ENCODE results near the gene C5orf46.

The C5orf46 gene

DNA sequence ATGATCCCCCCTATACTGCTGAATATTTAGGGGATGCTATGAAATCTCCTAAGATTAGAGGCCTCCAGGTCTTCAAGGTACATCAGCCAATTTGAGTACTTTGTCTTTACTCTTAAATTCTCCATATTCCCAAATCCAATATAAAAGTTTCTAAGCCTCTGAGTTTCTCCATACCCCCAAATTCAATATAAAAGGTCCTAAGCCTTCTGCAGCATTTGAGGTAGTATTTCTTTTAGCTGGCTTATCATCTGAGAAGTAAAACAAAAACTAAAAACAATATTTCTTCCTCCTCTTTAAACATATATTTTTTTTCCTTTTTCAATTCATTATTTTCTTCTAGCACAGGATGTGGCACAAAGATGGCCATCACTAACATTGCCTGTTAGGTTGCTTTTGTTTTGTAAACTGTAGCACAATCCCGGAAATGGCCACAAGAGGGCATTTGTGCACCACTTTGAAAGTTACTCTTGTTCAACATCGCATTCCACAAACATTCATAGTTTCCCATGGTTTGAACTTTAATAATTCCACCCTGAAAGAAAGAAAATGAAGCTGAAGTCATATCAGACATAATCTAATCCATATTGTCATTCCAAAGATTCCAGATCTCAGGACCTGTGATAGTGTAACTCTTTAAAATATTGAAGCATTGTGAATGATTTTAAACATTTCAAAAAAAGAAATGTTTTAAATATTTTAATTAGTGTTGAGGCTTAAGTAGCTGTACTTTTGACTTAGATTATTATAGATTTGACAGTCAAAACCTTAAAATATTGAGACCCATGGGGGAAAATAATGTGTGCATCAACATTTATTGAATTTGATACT is 48.8 kb downstream of the C5orf46 start:
- peak; percentile 8 for DNase-seq (ENCODE audit: low read depth)

DNA sequence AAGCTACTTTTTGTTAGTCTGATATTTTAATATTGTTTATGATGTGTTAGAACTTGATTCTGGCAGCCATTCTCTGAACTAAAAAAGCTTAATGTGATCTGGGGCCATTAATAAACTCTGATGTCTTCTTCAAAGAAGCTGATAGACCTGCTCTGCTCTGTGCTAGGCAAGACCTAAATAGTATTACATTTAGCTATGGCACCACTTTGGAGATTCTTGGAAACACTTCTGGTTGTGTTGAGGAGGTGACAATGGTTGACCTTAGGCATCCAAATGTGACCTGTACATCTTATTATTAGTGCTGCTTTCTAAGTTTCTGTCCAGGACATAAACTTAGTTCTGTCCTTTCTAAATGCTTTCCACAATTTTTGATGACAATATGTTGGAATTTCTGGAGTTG is 49.5 kb downstream of the C5orf46 start:
- DNase-seq (ENCODE audit: low read depth) = no peak

DNA sequence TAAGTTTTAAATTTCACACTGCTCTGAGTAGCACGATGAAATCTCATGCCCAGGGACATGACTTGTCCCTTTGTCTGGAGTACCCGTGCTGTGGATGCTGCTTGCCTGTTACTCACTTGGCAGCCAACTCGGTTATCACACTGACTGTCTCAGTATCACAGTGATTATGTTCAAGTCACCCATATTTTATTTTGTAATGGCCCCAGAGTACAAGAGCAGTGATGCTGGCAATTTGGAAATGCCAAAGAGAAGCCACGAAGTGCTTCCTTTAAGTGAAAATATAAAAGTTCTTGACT is 50.6 kb downstream of the C5orf46 start:
- DNase-seq (ENCODE audit: low read depth) = no peak

DNA sequence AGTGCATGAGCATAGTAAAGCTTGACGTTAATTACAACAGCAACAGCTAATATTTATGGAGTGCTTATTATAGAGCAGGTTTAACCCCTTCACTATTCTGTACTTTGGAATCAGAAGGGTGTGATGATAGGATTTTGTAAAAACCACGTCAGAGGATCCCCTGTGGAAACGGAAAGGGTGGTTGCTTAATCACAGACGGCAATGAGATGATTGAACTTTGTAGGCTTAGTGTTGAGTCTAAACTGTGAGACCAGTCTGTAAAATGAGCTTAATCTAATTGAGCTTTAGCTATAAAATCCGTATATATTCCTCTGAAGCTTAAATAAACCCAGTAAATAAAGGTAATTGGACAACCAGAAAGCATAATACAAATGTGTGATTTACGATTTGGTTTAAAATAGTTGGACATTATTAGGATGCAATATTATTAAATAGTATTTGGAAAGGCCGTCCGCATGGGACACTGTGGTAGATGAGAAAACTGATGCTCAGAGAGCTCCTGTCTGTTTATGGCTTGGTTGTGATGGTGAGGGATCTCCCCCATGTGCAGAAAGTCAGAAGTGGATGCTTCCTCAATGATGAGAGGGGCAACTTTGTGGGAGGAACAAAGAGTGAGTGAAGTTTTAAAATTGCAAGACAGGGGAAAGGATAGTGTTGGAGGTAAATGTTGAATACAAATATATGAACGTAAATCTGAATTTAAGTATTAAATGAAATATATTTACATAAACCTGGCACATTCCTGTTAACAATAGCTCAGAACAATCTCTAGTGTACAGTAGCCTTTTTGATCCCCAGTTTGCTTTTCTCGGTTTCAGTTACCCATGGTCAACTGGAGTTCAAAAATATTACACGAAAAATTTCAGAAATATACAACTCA is 51.2 kb downstream of the C5orf46 start:
- DNase-seq (ENCODE audit: low read depth) = no peak

DNA sequence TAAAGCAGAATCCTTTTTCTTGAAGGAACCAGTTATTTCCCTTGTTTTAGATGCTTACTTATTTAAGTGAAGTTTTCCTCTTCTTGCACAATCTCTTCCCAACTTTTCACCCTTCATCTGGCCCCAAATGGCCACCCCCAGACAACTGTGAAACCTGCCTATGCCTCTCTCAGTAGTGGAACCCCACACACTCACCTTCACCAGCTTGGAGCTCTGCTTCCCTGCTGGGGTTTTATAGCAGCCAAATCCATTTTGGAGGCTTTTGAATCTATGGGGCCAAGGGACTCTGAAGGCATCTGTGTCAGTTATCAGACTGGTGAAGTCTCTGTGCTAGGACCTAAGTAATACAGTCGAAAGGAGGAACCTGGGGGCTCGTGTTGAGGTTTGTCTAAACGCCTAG is 52.0 kb downstream of the C5orf46 start:
- no peak for DNase-seq (ENCODE audit: low read depth)

DNA sequence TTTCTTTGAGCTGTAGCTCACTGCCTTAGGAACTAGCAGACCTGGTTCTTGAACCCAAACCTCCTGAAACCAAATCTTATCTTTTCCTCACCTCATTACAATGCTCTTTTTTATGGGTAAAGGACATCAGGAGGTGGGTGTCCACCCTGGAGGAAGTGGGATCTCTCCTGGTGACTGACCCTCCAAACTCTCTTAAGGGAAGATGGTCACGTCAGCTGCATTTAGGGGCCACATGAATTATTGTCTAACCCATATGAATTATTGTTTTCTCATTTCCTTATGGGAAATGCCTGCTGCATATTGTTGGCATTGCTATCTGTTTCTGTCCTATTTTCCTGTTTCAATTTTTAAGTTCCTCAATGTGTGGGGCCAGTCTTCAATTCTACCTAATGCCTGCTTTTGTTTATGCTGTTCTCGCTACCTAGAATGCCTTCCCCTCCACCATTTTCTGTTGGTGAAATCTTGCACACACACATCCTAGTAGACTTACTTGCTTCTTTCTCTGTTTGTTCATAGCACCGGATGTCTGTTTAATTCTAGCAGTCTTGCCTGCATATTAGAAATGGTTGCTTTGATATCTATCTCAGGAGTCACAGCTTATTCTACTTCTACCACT is 52.9 kb downstream of the C5orf46 start:
- no peak for DNase-seq (ENCODE audit: low read depth)

DNA sequence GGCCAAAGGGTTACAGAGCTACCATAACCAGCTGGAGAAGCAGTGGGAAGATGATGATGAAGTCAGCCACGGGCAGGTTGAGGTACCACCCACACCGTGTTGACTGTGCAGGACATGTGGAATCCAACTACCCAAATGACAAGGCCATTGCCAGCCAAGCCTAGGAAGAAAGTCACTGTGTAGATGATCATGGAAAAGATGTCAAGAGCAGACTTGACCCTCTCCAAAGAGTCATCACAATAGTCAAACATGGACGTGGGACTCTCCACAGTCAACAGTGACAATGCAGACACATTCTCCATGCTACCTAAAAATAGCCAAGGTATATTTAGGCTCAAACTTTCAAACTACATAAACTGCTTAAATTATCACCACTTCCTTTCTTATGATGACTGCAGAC is 54.0 kb downstream of the C5orf46 start:
- no peak for DNase-seq (ENCODE audit: low read depth)

DNA sequence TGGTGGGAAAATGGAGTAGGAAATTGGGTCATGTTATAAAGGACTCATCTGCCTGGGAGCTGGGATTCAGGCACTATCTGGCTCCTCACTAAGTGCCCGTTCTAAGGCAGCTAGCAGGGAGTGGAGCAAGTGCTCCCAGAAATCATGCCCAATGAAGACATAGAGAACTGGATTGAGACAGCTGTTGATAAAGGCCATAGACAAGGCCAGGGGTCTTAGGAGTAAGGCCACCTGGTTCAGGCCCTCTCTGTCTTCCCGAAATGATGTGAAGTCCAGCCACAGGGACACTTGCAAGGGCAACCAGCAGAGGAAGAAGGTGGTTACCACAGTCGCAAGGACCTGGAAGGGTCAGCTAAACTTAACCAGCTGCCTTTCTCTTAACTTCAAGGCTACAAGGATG is 54.8 kb downstream of the C5orf46 start:
- DNase-seq (ENCODE audit: low read depth) = no peak

DNA sequence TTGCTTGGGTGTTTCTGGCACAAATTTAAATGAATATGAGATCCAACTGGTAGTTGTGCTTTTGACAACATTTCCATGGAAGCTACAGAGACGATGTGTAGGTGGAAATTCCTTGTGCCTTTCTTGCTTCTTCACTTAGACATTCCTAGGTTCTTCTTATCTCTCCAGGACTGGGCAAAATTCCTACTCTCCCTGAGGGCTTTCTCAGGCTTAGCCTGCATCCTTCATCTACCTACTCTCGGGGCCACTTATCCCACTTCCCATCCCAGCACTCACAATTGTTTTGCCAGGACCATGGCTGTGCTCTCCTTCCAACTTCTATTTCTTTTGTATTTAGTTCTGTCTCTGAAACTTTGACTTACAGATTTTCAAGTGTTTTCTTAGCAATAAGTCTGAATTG is 57.1 kb downstream of the C5orf46 start:
- DNase-seq (ENCODE audit: low read depth) = no peak

DNA sequence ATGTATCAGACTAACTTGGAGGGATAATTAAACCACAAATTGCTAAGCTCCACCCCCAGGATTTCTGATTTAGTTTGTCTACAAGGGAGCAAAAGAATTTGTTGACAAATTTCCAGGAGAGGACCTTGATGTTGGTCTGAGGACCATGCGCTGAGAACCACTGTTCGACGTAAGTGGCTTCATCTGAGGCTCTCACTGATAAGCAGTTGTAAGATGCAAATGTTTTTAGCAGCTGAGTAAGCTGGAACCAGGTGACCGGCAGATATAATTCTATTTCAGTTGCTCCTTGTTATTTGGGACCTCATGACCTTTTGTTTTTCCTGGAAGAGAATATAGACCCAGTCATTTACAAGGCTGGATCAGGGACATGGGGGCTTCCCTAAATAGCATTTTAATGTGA is 60.7 kb downstream of the C5orf46 start:
- DNase-seq (ENCODE audit: low read depth) = no peak

DNA sequence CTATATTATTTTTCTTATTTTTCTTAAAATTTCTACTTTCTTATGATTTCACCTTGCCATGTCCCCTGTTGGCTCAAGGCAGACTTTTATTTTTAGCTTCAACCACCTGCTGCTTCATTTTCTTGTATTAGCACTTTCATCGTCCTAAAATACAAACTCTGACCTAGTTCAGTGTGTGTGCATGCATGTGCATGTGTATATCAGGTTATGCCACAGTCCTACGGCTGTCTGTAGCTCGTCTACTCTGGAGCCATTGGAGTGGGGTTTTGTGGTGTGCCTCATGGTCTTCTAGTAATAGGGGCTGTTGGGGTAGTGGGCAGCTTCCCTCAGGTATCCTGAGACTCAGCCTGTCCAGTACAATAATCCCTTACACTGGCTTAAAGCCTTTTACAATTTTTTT is 61.5 kb downstream of the C5orf46 start:
- DNase-seq (ENCODE audit: low read depth) = no peak

DNA sequence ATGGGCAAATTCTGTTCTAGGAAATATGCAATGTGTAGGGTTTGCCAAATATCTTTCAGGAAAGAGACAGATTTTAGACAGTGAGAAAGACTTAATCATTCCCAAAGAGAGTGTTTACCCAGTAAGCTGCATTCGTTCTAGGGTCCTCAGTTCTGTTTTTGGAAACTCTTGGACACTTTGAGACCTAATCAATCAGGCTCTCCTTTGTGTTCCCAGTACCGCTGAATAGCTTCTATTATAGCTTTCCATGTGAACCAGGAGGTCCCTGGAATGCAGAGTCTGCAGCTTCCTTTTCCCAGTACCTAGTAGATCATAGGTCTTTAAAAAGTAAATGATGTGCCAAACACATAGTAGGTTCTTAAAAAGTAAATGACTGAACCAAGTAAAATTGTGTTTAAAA is 63.5 kb downstream of the C5orf46 start:
- DNase-seq (ENCODE audit: low read depth) = no peak

Measured in activated T-cell treated with anti-CD3 and anti-CD28 coated beads for 48 hours (primary cell).